ENCODE results near the gene EIF5A2. TPM values are rescaled to one million over a fixed set of nuclear protein-coding genes. Genes with fewer than 3 reads are reported as not detected.
"Not testable (repeated sequence)": the region's sequence is repeated elsewhere in the genome, so short reads cannot be mapped to it uniquely, and the experiment has no call there.

Gene EIF5A2
- total RNA-seq, 6 experiments from 2014 or later, result 0.79 to 4.1 (median 2.5) TPM

DNA sequence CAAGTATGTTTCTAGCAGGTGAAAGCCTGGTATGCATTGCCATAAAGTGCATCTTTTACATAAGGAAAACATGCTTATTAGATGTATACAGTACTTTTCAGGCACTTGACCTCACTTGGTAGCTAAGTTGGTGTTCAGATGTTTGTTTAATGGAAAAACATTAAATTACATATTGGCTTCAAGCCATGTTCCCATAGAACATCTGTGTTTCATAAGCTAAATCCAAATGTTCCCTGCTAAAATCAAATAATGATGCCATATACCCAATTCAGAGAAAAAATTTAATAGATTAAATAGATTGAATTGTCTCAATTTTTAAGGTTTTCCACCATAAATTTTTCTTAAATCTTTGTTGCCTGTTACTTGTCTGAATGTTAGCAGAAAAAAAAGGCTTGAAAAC lies 19.3 kb downstream of the EIF5A2 start:
- Histone ChIP-seq H3K9me3 (no peaks in the 10 kb centered on the region), H3K27me3 (no peaks in the 10 kb centered on the region), H3K4me3 (no peak overlapping the region), H3K4me1 (no peaks in the 10 kb centered on the region), H3K36me3 (no peaks in the 10 kb centered on the region), H3K27ac (no peak overlapping the region)
- ATAC-seq (no peak), DNase-seq (no peak)
- intact Hi-C loops (cut with DNase I), result no loop called here
- TF ChIP-seq, protein P1, sequence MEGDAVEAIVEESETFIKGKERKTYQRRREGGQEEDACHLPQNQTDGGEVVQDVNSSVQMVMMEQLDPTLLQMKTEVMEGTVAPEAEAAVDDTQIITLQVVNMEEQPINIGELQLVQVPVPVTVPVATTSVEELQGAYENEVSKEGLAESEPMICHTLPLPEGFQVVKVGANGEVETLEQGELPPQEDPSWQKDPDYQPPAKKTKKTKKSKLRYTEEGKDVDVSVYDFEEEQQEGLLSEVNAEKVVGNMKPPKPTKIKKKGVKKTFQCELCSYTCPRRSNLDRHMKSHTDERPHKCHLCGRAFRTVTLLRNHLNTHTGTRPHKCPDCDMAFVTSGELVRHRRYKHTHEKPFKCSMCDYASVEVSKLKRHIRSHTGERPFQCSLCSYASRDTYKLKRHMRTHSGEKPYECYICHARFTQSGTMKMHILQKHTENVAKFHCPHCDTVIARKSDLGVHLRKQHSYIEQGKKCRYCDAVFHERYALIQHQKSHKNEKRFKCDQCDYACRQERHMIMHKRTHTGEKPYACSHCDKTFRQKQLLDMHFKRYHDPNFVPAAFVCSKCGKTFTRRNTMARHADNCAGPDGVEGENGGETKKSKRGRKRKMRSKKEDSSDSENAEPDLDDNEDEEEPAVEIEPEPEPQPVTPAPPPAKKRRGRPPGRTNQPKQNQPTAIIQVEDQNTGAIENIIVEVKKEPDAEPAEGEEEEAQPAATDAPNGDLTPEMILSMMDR (IDR thresholded peaks at IDR 0.05), result no peak
- TF ChIP-seq POLR2A (IDR thresholded peaks at IDR 0.05), result no peak

GRCh38 chr3:170884109-170884930 lies 24.1 kb downstream of the EIF5A2 start:
- 81% methylated on average over 10 of the region's 24 CpGs for WGBS (ENCODE audit: insufficient coverage, low coverage, low lambda C conversion rate, missing lambda C conversion rate)
- H3K27ac ChIP-seq; H3K4me1 ChIP-seq; H3K9me3 ChIP-seq; H3K27me3 ChIP-seq; ATAC-seq; DNase-seq; H3K36me3 ChIP-seq; intact Hi-C loops (cut with DNase I); H3K4me3 ChIP-seq: not testable (repeated sequence)

DNA sequence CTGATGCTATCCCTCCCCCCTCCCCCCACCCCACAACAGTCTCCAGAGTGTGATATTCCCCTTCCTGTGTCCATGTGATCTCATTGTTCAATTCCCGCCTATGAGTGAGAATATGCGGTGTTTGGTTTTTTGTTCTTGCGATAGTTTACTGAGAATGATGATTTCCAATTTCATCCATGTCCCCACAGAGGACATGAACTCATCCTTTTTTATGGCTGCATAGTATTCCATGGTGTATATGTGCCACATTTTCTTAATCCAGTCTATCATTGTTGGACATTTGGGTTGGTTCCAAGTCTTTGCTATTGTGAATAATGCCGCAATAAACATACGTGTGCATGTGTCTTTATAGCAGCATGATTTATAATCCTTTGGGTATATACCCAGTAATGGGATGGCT lies 29.7 kb downstream of the EIF5A2 start:
- H3K4me1 ChIP-seq; intact Hi-C loops (cut with DNase I); H3K36me3 ChIP-seq; H3K27ac ChIP-seq; H3K27me3 ChIP-seq; DNase-seq; ATAC-seq; H3K9me3 ChIP-seq; H3K4me3 ChIP-seq: not testable (repeated sequence)
- 80% methylated on average over 1 of the region's 5 CpGs for WGBS (ENCODE audit: insufficient coverage, low coverage, low lambda C conversion rate, missing lambda C conversion rate)

- H3K4me1 ChIP-seq; H3K27me3 ChIP-seq; intact Hi-C loops (cut with DNase I); DNase-seq; H3K4me3 ChIP-seq; H3K36me3 ChIP-seq; ATAC-seq; H3K27ac ChIP-seq; H3K9me3 ChIP-seq: not testable (repeated sequence)
- WGBS (ENCODE audit: insufficient coverage, low coverage, low lambda C conversion rate, missing lambda C conversion rate), result 88% methylated on average over 6 of the region's 6 CpGs
Observed at GRCh38 chr3:170877311-170877710, 31.1 kb downstream of the EIF5A2 start.

DNA sequence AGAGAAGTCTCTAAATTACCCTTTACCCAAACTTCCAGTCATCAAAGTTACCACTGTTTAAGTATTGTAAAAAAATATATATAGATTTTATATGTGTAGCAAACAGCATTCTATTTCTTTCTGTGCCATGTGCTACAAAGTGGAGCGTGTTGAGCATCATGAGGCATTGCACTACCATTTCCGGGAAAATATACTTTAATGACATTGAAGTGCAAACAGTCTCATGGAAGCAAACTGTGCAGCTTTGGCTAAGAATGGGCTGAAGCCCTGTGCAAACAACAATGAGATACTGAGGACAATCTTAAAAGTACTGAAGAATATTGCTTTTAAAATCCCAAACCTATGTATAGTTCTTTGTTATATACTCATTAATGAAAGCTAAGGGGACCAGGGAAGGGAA lies 31.9 kb downstream of the EIF5A2 start:
- H3K27ac ChIP-seq, result no peak overlapping the region
- TF ChIP-seq POLR2A (IDR thresholded peaks at IDR 0.05), result no peak
- TF ChIP-seq, protein P1 (IDR thresholded peaks at IDR 0.05), result no peak
- H3K36me3 ChIP-seq, result no peaks in the 10 kb centered on the region
- DNase-seq (no peak), ATAC-seq (no peak)
- 75% methylated on average over 2 of the region's 2 CpGs for WGBS (ENCODE audit: insufficient coverage, low coverage, low lambda C conversion rate, missing lambda C conversion rate)
- intact Hi-C loops (cut with DNase I), result no loop called here
- no peaks in the 10 kb centered on the region for H3K4me1 ChIP-seq
- no peaks in the 10 kb centered on the region for H3K9me3 ChIP-seq
- no peaks in the 10 kb centered on the region for H3K27me3 ChIP-seq
- H3K4me3 ChIP-seq, result no peak overlapping the region

DNA sequence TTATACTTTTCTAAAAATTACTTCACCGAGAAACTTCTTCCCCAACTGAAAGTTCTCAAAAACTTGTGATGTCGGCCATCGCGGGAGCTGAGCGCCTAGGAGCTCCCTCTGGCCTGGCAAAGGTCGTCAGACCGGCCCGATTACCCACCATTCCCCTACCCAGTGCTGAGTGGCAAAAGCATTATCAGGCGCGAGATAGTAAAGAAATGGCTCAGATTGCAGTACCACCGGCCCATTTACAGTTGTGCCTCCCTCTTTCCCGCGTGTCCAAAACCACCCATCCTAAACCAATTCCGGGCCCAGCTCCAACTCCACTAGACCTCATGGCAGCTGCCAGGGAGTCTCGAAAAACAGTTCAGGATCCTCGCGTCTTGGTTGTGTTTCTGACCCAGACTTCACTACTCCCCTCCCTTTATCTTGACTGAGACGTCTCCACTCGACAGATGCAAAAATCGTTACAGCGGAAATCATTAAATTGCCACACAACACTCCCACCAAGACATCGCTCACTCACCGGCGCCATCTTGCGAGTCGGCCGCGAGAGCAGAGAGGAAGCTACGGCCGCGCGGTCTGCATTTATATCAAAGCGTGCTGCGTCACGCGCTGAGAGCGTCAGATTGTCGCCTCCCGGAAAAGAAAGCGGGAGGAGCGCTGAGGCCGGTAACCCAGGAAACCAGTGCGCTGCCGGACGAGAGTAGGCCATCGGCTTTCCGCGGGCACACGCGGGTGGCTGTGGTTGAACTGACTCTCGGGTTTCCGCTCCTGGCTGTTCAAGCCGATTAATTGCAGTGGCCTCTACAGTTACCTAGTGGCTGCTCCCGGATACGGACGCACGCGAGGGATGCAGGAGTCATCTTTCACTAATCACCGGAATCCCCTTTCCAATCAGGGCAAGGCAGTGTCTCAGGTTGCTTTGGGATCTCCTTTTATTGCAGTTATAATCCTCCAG lies 38.5 kb downstream of the EIF5A2 start, which contains the start of gene RPL22L1:
Gene RPL22L1, minus strand, starts transcription at position 551 of the 949 bp plus-strand sequence. Its CDS starts 28 bp downstream, at position 523.
- peak; percentile 95 to 96 (median 95) for DNase-seq
- Histone ChIP-seq H3K36me3 (peaks cover 0 to 33% (median 11%) of the 10 kb centered on the region in 4 donors), H3K4me1 (peaks cover 0 to 18% (median 5%) of the 10 kb centered on the region in 4 donors), H3K27me3 (no peaks in the 10 kb centered on the region), H3K27ac (peak within 1 kb of the TSS; percentile 75 to 84 (median 80)), H3K9me3 (no peaks in the 10 kb centered on the region), H3K4me3 (peak within 1 kb of the TSS; percentile 53 to 77 (median 63))
- peak; percentile 96 to 99 (median 98) for ATAC-seq
- intact Hi-C loops (cut with DNase I), result no loop called here
- WGBS (ENCODE audit: insufficient coverage, low coverage, low lambda C conversion rate, missing lambda C conversion rate), result 0% methylated on average over 20 of the region's 59 CpGs
- TF ChIP-seq POLR2A (IDR thresholded peaks at IDR 0.05), result peak; percentile 93
- TF ChIP-seq, protein P1 (IDR thresholded peaks at IDR 0.05), result peak in 1 of 4 donors; percentile 19

All from right lobe of liver (tissue), 6 donors.